Measurements from ENCODE around the gene THAP2.

Gene THAP2

DNA sequence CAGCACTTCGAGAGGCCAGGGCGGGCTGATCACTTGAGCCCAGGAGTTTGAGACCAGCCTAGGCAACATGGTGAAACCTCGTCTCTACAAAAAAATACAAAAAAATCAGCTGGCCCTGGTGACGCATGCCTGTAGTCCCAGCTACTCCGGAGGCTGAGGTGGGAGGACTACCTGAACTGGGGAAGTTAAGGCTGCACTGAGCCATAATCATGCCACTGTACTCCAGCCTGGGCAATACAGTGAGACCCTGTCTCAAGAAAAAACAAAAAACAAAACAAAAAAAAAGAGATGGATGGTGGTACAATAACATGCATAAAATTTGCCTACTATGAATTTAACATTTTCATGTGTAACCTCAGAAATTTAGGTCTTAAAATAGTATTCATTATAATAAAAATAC is 2.2 kb downstream of the THAP2 start:
- no peak overlapping the region for H3K4me3 ChIP-seq (ENCODE audit: low read length)
- TF ChIP-seq, protein P1, sequence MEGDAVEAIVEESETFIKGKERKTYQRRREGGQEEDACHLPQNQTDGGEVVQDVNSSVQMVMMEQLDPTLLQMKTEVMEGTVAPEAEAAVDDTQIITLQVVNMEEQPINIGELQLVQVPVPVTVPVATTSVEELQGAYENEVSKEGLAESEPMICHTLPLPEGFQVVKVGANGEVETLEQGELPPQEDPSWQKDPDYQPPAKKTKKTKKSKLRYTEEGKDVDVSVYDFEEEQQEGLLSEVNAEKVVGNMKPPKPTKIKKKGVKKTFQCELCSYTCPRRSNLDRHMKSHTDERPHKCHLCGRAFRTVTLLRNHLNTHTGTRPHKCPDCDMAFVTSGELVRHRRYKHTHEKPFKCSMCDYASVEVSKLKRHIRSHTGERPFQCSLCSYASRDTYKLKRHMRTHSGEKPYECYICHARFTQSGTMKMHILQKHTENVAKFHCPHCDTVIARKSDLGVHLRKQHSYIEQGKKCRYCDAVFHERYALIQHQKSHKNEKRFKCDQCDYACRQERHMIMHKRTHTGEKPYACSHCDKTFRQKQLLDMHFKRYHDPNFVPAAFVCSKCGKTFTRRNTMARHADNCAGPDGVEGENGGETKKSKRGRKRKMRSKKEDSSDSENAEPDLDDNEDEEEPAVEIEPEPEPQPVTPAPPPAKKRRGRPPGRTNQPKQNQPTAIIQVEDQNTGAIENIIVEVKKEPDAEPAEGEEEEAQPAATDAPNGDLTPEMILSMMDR (IDR thresholded peaks at IDR 0.05; ENCODE audit: insufficient read depth, low read depth, low read length, missing control alignments) = no peak
- DNase-seq (ENCODE audit: low read depth) = no peak

DNA sequence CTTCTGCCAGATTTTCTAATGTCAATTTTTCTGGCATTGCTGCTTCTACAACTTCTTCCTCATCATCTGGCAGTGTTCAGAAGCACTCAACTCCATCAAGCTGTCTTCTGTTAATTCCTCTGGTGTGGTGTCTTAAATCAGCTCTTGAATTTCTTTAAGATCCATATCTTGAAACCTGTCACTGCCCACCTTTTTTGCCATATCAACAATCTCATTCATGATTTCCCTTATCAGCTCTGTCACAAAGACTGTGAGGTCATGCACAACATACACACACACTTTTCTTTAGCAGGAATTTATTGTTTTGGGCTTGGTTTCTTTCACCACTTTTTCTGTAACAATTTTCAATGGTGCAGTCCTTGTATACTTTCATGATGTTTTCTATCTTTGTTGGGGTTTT is 7.2 kb downstream of the THAP2 start:
- TF ChIP-seq, protein P1 (IDR thresholded peaks at IDR 0.05; ENCODE audit: insufficient read depth, low read depth, low read length, missing control alignments) = no peak
- H3K4me3 ChIP-seq (ENCODE audit: low read length) = no peak overlapping the region
- DNase-seq (ENCODE audit: low read depth) = no peak

DNA sequence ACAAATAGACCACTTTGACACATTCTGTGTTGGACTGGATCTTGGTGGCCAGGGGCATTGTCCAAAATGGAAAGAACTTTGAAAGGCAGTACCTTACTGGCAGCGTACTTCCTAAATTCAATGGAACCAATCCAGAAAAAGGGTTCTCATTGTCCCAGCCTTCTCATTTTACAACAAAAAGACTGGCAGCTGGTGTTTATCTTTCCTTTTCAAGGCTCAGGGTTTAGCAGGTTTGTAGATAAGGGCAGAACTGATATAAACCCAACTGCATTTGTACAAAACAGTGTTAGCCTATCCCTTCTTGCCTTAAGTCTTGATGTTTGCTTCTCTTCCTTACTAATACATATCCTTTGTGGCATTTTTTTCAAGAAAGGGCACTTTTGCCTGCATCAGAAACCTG is 7.7 kb downstream of the THAP2 start:
- TF ChIP-seq, protein P1 (IDR thresholded peaks at IDR 0.05; ENCODE audit: insufficient read depth, low read depth, low read length, missing control alignments) = no peak
- no peak for DNase-seq (ENCODE audit: low read depth)

DNA sequence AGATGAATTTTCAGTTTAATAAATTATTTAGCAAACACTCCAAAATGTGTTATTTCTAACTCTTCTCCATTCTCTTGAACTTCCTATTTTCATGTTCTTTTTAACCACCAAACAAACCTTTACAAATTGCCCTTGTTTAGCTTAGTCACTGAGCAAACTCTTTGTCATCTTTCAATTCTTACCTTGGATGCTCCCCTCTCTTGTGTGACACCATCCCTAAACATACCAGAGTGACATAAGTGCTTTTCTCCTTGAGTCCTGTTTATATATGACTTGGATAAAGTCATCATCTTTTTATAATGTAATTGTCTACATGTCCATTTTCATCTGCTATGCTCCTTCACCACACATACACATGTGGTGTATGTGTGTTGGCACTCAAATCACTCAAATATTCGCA is 18.4 kb downstream of the THAP2 start:
- TF ChIP-seq, protein P1 (IDR thresholded peaks at IDR 0.05; ENCODE audit: insufficient read depth, low read depth, low read length, missing control alignments) = no peak
- no peak overlapping the region for H3K4me3 ChIP-seq (ENCODE audit: low read length)
- peak; percentile 25 for DNase-seq (ENCODE audit: low read depth)

More for the DNA sequence above, 7.7 kb downstream of the THAP2 start:
- no peak overlapping the region for H3K4me3 ChIP-seq (ENCODE audit: low read length)

DNA sequence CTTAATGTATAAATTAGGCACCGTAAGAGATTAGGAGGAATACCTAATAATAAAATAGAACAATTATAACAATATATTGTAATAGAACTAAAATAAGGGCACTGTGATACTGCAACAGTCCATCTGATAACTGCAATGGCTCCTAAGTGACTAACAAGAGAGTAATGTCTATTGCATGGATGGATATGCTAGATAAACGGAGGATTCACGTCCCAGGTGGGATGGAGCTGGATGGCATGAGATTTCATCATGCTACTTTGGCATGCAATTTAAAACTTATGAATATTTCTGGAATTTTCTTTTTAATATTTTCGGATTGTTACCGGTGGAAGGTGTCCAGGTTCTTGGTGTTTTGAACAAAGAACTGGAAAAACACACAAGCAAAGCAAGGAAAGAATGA is 19.5 kb downstream of the THAP2 start:
- TF ChIP-seq, protein P1 (IDR thresholded peaks at IDR 0.05; ENCODE audit: insufficient read depth, low read depth, low read length, missing control alignments) = no peak
- no peak overlapping the region for H3K4me3 ChIP-seq (ENCODE audit: low read length)
- DNase-seq (ENCODE audit: low read depth) = no peak

DNA sequence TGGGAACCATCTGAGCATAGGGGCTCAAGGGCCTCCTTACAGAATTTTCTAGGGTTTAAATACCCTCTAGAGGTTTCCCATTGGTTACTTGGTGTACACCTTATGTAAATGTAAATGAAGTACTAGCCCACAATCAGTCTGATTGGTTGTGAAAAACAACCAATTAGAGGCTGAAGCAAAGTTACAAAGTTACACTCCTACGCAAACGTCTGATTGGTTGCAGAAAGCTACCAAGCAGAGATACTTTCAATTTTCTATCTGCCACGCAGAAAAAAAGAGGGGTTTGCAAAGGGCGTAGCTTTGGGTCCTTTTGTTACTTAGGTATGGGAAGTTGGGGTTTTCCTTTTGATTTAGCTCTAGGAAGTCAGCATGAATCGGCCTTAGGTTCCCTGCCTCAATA is 20.0 kb downstream of the THAP2 start:
- TF ChIP-seq, protein P1 (IDR thresholded peaks at IDR 0.05; ENCODE audit: insufficient read depth, low read depth, low read length, missing control alignments) = no peak
- H3K4me3 ChIP-seq (ENCODE audit: low read length) = no peak overlapping the region
- DNase-seq (ENCODE audit: low read depth) = no peak

DNA sequence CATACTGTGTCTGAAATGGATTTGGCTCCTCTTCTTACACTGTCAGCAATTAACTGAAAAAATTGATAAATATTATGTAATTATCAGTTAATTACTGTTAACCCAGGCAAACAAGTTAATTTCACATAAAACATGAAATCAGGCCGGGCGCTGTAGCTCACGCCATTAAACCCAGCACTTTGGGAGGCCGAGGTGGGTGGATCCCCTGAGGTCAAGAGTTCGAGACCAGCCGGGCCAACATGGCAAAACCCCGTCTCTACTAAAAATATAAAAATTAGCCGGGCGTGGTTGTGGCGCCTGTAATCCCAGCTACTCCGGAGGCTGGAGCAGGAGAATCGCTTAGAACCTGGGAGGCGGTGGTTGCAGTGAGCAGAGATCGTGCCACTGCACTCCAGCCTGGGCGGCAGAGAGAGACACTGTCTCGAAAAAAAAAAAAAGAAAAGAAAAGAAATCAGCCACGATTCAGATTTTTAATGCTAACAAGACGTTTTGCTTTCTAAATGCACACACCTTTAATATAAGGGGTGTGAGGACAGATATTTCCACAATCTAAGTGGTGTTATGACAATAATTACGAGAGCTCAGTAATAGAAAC is 21.3 kb downstream of the THAP2 start:
- peak overlapping the region; percentile 71 for H3K4me3 ChIP-seq (ENCODE audit: low read length)
- no peak for DNase-seq (ENCODE audit: low read depth)
- TF ChIP-seq, protein P1 (IDR thresholded peaks at IDR 0.05; ENCODE audit: insufficient read depth, low read depth, low read length, missing control alignments) = no peak
